Tibial nerve (tissue), 4 donors: ENCODE results near the gene PPP4R4. TPM values are rescaled to one million over a fixed set of nuclear protein-coding genes. Genes with fewer than 3 reads are reported as not detected.

Experiments used
- DNase-seq, 2 donors: peaks; one replicate each; pipeline ENCODE4 v3.0.0-alpha.2; 2019; ENCODE audit warnings: low spot score in 2 of 2
- H3K27ac ChIP-seq, 4 donors: fragments of 200-600 bp; sonication (generic) in 3 of 4; one replicate each; pipeline ENCODE4 v1.5.1; 2017 to 2019; ENCODE audit warnings: mild to moderate bottlenecking in 1 of 4
- H3K27me3 ChIP-seq, 2 donors: fragments of 200-600 bp; sonication (generic) in 1 of 2; one replicate each; pipeline versions ENCODE4 v1.5.1 to v1.6.0; 2017 to 2019
- H3K36me3 ChIP-seq, 3 donors: fragments of 200-600 bp; sonication (generic); one replicate each; pipeline ENCODE4 v1.5.1; 2018 to 2019
- H3K4me1 ChIP-seq, 4 donors: fragments of 200-600 bp; sonication (generic) in 3 of 4; one replicate each; pipeline ENCODE4 v1.5.1; 2017 to 2019
- H3K4me3 ChIP-seq, 4 donors: fragments of 200-600 bp; sonication (generic) in 3 of 4; one replicate each; pipeline ENCODE4 v1.5.1; 2017 to 2019; ENCODE audit warnings: mild to moderate bottlenecking in 1 of 4, moderate library complexity in 1 of 4
- H3K9me3 ChIP-seq, 4 donors: fragments of 200-600 bp; sonication (generic) in 3 of 4; one replicate each; pipeline ENCODE4 v1.5.1; 2017 to 2019
- CTCF ChIP-seq, 5 experiments: fragments of 200-600 bp in 3 of 5; fragments of 450-650 bp in 2 of 5; sonication (generic) in 3 of 5; IDR thresholded peaks; one replicate each; pipeline ENCODE4 v1.5.1; 2016 to 2019; ENCODE audit warnings: antibody characterized with exemption in 5 of 5, mild to moderate bottlenecking in 3 of 5, moderate library complexity in 2 of 5
- EP300 ChIP-seq, 2 donors: sonication (generic); formaldehyde crosslinking; IDR thresholded peaks; one replicate each; pipeline ENCODE4 v1.6.1; 2017; ENCODE audit warnings: antibody characterized with exemption in 2 of 2, mild to moderate bottlenecking in 1 of 2
- POLR2A ChIP-seq, 2 donors: fragments of 450-650 bp; IDR thresholded peaks; one replicate each; pipeline ENCODE4 v1.6.1; 2017; ENCODE audit warnings: antibody characterized with exemption in 2 of 2, mild to moderate bottlenecking in 2 of 2, moderate library complexity in 2 of 2
- WGBS, 2 donors: methylation state at CpG; one replicate each; pipeline ENCODE4 v1.1.5; 2018; 5-methylcytosine and 5-hydroxymethylcytosine counted together
- total RNA-seq, 4 donors: library from RNA; depleted of rRNA; stranded (reverse); fragments of >200 nt; gene quantifications; one replicate each; pipeline ENCODE4 v1.1.0, GENCODE V29; 2016

PPP4R4 gene
- total RNA-seq, 4 donors from 2014 or later = 1.2 to 9.0 (median 3.4) TPM

GRCh38 chr14:94312481-94313246, 138.5 kb downstream of the PPP4R4 start:
- TF ChIP-seq POLR2A (IDR thresholded peaks at IDR 0.05) (no peak), EP300 (IDR thresholded peaks at IDR 0.05) (no peak), CTCF (IDR thresholded peaks at IDR 0.05) (no peak)
- no peaks in the 10 kb centered on the region for H3K36me3 ChIP-seq
- DNase-seq = no peak
- H3K9me3 ChIP-seq = peaks cover 0 to 20% (median 0%) of the 10 kb centered on the region in 4 donors
- 73 to 75% methylated on average over 6 of the region's 6 CpGs for WGBS, 2 donors
- H3K27ac ChIP-seq = no peak overlapping the region
- no peak overlapping the region for H3K4me3 ChIP-seq
- no peaks in the 10 kb centered on the region for H3K4me1 ChIP-seq
- no peaks in the 10 kb centered on the region for H3K27me3 ChIP-seq

GRCh38 chr14:94313991-94314655, 140.0 kb downstream of the PPP4R4 start:
- peak in 1 of 2 donors; percentile 72 for DNase-seq
- 88 to 91% methylated on average over 6 to 8 of the region's 8 CpGs for WGBS, 2 donors
- H3K27me3 ChIP-seq = no peaks in the 10 kb centered on the region

GRCh38 chr14:94314890-94315289, 140.8 kb downstream of the PPP4R4 start:
- H3K36me3 ChIP-seq = no peaks in the 10 kb centered on the region
- no peaks in the 10 kb centered on the region for H3K4me1 ChIP-seq
- H3K4me3 ChIP-seq = no peak overlapping the region
- WGBS, 2 donors = 87 to 92% methylated on average over 2 of the region's 2 CpGs
- peaks cover 0 to 18% (median 0%) of the 10 kb centered on the region in 4 donors for H3K9me3 ChIP-seq
- no peak for DNase-seq
- H3K27me3 ChIP-seq = no peaks in the 10 kb centered on the region
- TF ChIP-seq CTCF (IDR thresholded peaks at IDR 0.05) (no peak), POLR2A (IDR thresholded peaks at IDR 0.05) (no peak), EP300 (IDR thresholded peaks at IDR 0.05) (no peak)
- H3K27ac ChIP-seq = no peak overlapping the region

More at GRCh38 chr14:94313991-94314655, 140.0 kb downstream of the PPP4R4 start:
- no peak overlapping the region for H3K4me3 ChIP-seq
- H3K4me1 ChIP-seq = no peaks in the 10 kb centered on the region
- H3K27ac ChIP-seq = peak overlapping the region in 1 of 4 donors; percentile 17
- H3K9me3 ChIP-seq = peaks cover 0 to 19% (median 0%) of the 10 kb centered on the region in 4 donors
- no peak for TF ChIP-seq POLR2A (IDR thresholded peaks at IDR 0.05)
- no peak for TF ChIP-seq EP300 (IDR thresholded peaks at IDR 0.05)
- no peak for TF ChIP-seq CTCF (IDR thresholded peaks at IDR 0.05)
- H3K36me3 ChIP-seq = no peaks in the 10 kb centered on the region

GRCh38 chr14:94316692-94317091, 142.6 kb downstream of the PPP4R4 start:
- Histone ChIP-seq H3K4me3 (no peak overlapping the region), H3K27me3 (no peaks in the 10 kb centered on the region), H3K9me3 (peaks cover 0 to 14% (median 0%) of the 10 kb centered on the region in 4 donors), H3K27ac (peak overlapping the region in 1 of 4 donors; percentile 31), H3K4me1 (no peaks in the 10 kb centered on the region), H3K36me3 (no peaks in the 10 kb centered on the region)
- DNase-seq = no peak
- no peak for TF ChIP-seq POLR2A (IDR thresholded peaks at IDR 0.05)
- TF ChIP-seq EP300 (IDR thresholded peaks at IDR 0.05) = no peak
- no peak for TF ChIP-seq CTCF (IDR thresholded peaks at IDR 0.05)
- 73 to 93% methylated on average over 1 of the region's 1 CpG for WGBS, 2 donors

- Histone ChIP-seq H3K9me3 (peaks cover 0 to 14% (median 0%) of the 10 kb centered on the region in 4 donors), H3K27ac (peak overlapping the region in 1 of 4 donors; percentile 60), H3K4me3 (no peak overlapping the region), H3K36me3 (no peaks in the 10 kb centered on the region), H3K27me3 (no peaks in the 10 kb centered on the region), H3K4me1 (no peaks in the 10 kb centered on the region)
- 46 to 56% methylated on average over 4 of the region's 4 CpGs for WGBS, 2 donors
- DNase-seq = peak in 1 of 2 donors; percentile 68
- TF ChIP-seq CTCF (IDR thresholded peaks at IDR 0.05) (no peak), EP300 (IDR thresholded peaks at IDR 0.05) (peak in 1 of 2 donors; percentile 51), POLR2A (IDR thresholded peaks at IDR 0.05) (peak in 1 of 2 donors; percentile 22)
Measured at GRCh38 chr14:94317259-94317658, 143.1 kb downstream of the PPP4R4 start.
